ENCODE results near the gene ZSCAN22. TPM values are rescaled to one million over a fixed set of nuclear protein-coding genes. Genes with fewer than 3 reads are reported as not detected.

Gene ZSCAN22
- total and polyA plus RNA-seq, 2 donors (not counting 1 experiment from before 2014, with no cell fraction given): 2.8 to 7.1 TPM

DNA sequence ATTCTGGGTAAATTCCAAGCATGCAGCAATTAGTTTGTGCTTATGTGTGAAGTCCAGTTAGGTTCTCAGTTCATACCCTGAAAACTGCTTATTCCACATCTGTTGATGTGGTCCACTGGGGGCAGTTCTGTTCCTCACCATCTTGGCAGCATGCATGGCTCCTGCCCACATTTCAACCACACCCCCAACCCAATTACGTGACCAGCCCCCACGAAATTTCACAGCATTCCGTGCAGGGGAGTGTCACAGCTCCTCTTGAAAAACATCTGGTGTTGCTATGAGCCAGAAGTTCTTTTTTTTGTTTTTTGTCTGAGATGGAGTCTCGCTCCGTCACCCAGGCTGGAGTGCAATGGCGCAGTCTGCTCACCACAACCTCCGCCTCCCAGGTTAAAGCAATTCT lies 30.7 kb upstream of the ZSCAN22 start:
- H3K27ac ChIP-seq (ENCODE audit: low read length in 2 of 2): no peak overlapping the region
- intact Hi-C loops (cut with micrococcal nuclease): no loop called here
- POLR2A ChIA-PET: no interaction called here
- no peak overlapping the region for H3K4me3 Mint-ChIP-seq
- CTCF ChIA-PET: no interaction called here
- no peak overlapping the region for H2AFZ ChIP-seq (ENCODE audit: insufficient read depth, low read depth, low read length, poor library complexity, severe bottlenecking)
- H3K4me2 ChIP-seq (replicated peaks; ENCODE audit: low read depth, low read length, poor library complexity, severe bottlenecking): no peak overlapping the region
- ATAC-seq (ENCODE audit: low read depth) (no peak), DNase-seq (no peak)
- H4K20me1 ChIP-seq (ENCODE audit: control insufficient read depth, insufficient read depth, low read length, poor library complexity, severe bottlenecking): no peaks in the 10 kb centered on the region
- no peak overlapping the region for H3K4me3 ChIP-seq (ENCODE audit: control extremely low read depth in 1 of 5, extremely low read depth in 1 of 5, insufficient read depth in 1 of 5, low read depth in 2 of 5, low read length in 4 of 5)
- peaks cover 22% of the 10 kb centered on the region for H3K79me2 ChIP-seq (ENCODE audit: control insufficient read depth, insufficient read depth, low read length)
- no peaks in the 10 kb centered on the region for H3K27me3 ChIP-seq (replicated peaks in 1 of 4; ENCODE audit: control extremely low read depth in 1 of 4, control insufficient read depth in 3 of 4, insufficient read depth in 4 of 4, low read length in 3 of 4)
- no CpG with 5 or more reads among the region's 7 CpGs for WGBS (ENCODE audit: insufficient coverage)
- H3K9ac ChIP-seq (ENCODE audit: low read length): no peak overlapping the region
- peaks cover 7% of the 10 kb centered on the region for H3K9me3 Mint-ChIP-seq (ENCODE audit: insufficient read depth)
- TF ChIP-seq CTCF (IDR thresholded peaks at IDR 0.05) (no peak), EZH2 (IDR thresholded peaks at IDR 0.05; ENCODE audit: borderline replicate concordance, insufficient read depth, low read depth, low read length, poor library complexity, severe bottlenecking) (no peak)
- H3K9me3 ChIP-seq (ENCODE audit: control extremely low read depth in 1 of 3, control insufficient read depth in 2 of 3, insufficient read depth in 1 of 3, low read length in 2 of 3): peaks cover 0 to 67% (median 18%) of the 10 kb centered on the region in 3 donors
- H3K4me1 Mint-ChIP-seq: no peaks in the 10 kb centered on the region
- H3K4me1 ChIP-seq (ENCODE audit: control insufficient read depth in 2 of 2, insufficient read depth in 2 of 2, low read length in 2 of 2): no peaks in the 10 kb centered on the region
- H3K36me3 ChIP-seq (replicated peaks in 1 of 2; ENCODE audit: control extremely low read depth in 1 of 2, control insufficient read depth in 1 of 2, extremely low read depth in 1 of 2, insufficient read depth in 2 of 2, low read length in 1 of 2): peaks cover 0 to 48% of the 10 kb centered on the region in 2 experiments
- no peaks in the 10 kb centered on the region for H3K27me3 Mint-ChIP-seq
- no peak overlapping the region for H3K27ac Mint-ChIP-seq

- Histone ChIP-seq H3K27ac (ENCODE audit: low read length in 2 of 2) (no peak overlapping the region), H4K20me1 (ENCODE audit: control insufficient read depth, insufficient read depth, low read length, poor library complexity, severe bottlenecking) (no peaks in the 10 kb centered on the region), H3K4me1 (ENCODE audit: control insufficient read depth in 2 of 2, insufficient read depth in 2 of 2, low read length in 2 of 2) (peaks cover 4 to 8% of the 10 kb centered on the region in 2 donors), H3K27me3 (replicated peaks in 1 of 4; ENCODE audit: control extremely low read depth in 1 of 4, control insufficient read depth in 3 of 4, insufficient read depth in 4 of 4, low read length in 3 of 4) (no peaks in the 10 kb centered on the region), H3K9ac (ENCODE audit: low read length) (no peak overlapping the region), H3K36me3 (replicated peaks in 1 of 2; ENCODE audit: control extremely low read depth in 1 of 2, control insufficient read depth in 1 of 2, extremely low read depth in 1 of 2, insufficient read depth in 2 of 2, low read length in 1 of 2) (peaks cover 0 to 13% of the 10 kb centered on the region in 2 experiments), H3K4me3 (ENCODE audit: control extremely low read depth in 1 of 5, extremely low read depth in 1 of 5, insufficient read depth in 1 of 5, low read depth in 2 of 5, low read length in 4 of 5) (no peak overlapping the region), H3K9me3 (ENCODE audit: control extremely low read depth in 1 of 3, control insufficient read depth in 2 of 3, insufficient read depth in 1 of 3, low read length in 2 of 3) (peaks cover 0 to 31% (median 0%) of the 10 kb centered on the region in 3 donors), H3K4me2 (replicated peaks; ENCODE audit: low read depth, low read length, poor library complexity, severe bottlenecking) (no peak overlapping the region), H2AFZ (ENCODE audit: insufficient read depth, low read depth, low read length, poor library complexity, severe bottlenecking) (no peak overlapping the region), H3K79me2 (ENCODE audit: control insufficient read depth, insufficient read depth, low read length) (peaks cover 25% of the 10 kb centered on the region)
- ChIA-PET CTCF (interaction anchor here (0.6 kb wide), 1 partner anchor 280 kb away, joined by 4 read pairs; no protein-coding TSS in a partner anchor), POLR2A (no interaction called here)
- Mint-ChIP-seq H3K27ac (no peak overlapping the region), H3K4me3 (no peak overlapping the region), H3K9me3 (ENCODE audit: insufficient read depth) (no peaks in the 10 kb centered on the region), H3K4me1 (peaks cover 13% of the 10 kb centered on the region), H3K27me3 (no peaks in the 10 kb centered on the region)
- DNase-seq (no peak), ATAC-seq (ENCODE audit: low read depth) (no peak)
- no peak for TF ChIP-seq EZH2 (IDR thresholded peaks at IDR 0.05; ENCODE audit: borderline replicate concordance, insufficient read depth, low read depth, low read length, poor library complexity, severe bottlenecking)
- TF ChIP-seq CTCF (IDR thresholded peaks at IDR 0.05): no peak
- intact Hi-C loops (cut with micrococcal nuclease): no loop called here
- WGBS (ENCODE audit: insufficient coverage): 97% methylated on average over 7 of the region's 7 CpGs
Measured at GRCh38 chr19:58300620-58301019, 26.2 kb upstream of the ZSCAN22 start.

All from B cell (primary cell).